Stimulated activated CD8-positive, alpha-beta memory T cell treated with anti-CD3 and anti-CD28 coated beads, Interleukin-2, amount 100 ng/mL, for 1 hour (primary cell): Measurements from ENCODE around the gene PDE11A.
A peak's percentile ranks its signal among the peaks of the same experiment; 100 is the strongest.
"Not testable (repeated sequence)": the region's sequence is repeated elsewhere in the genome, so short reads cannot be mapped to it uniquely, and the experiment has no call there.

Experiments used
- DNase-seq, 2 donors: peaks; one replicate each; pipeline ENCODE4 v3.0.0-alpha.2; 2020; ENCODE audit warnings: low read depth in 2 of 2

PDE11A gene

DNA sequence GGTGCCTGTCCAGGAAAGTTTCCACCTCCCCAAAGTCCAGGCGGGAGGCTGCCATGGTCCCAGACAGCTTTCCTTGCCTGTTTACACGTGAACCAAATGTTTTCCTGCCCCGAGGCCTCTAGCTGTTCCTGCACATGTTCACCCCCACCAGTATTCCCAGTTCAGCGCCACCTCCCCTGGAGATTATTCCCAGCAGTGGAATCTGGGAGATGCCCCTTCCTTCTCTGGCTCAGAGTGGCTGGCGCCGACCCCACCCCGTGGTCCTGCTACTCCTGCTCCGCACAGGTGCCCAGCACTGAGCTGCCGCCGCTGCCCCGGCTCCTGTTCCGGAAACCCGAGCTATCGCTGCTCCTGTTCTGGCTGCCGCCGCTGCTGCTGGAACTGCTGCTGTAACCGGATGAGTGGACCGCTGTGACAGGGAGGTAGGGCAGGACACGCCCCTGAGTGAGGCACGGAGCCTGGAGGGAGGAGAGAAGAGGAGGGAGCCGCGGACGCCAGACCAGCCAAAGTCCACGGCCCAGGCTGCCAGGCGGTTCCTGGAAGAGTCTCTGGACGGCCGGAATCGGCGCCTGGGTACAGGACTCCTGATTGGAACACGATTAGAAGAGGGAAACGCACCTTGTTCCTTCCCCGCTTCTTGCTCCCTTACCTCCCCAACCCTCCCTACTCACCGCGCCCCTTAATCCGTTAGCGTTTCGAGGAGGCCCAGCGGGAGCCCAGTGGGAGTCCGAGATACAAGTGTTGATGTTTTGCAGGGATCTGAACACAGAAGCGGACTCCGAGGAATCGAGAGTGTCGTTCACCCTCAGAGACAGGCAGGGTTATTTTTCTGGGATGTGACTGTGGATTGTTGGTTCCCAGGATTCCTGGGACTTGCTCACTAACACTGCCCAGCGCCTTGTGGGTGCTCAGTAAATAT lies at the start of gene PDE11A:
TSS of gene PDE11A (minus strand) at position 395 of the 919 bp plus-strand sequence. CDS start at position 55, 340 bp downstream.
- DNase-seq, result no peak

DNA sequence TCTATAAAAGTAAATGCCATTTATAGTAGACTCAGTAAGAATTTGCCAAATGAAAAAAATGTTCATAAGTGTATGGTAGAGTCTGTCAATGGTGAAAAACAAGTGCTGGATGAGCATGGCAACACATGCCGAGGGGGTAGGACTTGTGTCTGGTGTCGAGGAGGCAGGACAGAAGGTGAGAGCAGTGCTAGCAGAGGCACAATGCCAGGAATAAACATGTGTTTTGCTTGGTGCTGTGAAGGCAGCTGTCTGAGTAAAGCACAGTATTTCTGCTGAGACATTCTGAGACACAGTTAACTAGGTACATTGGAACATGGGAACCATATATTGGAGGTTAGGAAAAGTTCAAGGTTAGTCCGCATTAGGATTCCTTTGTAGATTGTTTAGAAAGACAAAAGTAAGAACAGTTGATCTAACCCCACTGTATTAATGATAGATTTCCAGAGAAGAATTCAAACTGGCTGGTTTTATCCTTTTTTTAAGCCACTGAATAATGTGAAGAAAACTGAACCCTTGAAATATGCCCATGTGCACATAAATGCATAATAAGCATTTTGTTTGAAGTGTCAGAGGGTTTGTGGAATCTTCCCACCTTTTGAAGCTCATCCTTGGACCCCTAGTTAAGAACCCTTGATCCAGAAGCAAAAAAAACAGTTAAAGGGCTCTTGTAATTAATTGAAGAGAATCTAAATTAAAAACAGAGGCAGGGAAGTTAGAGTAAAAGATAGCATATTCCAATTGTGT lies 46.8 kb upstream of the PDE11A start:
- DNase-seq, result no peak

DNA sequence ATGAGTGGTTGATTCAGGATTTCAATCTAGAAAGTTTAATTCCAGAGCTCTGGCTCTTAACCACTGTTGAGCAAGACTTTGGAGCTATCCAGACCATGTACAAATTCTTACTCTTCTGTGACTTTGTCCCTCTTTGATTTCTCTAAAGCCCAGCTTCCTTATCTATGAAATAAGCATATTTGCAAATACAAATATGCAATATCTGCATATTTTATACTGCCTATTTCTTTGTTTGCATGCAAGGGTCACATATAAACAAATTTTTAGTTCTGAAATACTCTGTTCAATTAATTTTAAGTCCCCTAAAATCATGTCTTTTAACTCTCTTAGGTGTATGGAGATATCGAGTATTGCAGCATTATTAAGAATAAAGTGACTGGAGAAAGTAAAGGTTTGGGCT lies 45.1 kb upstream of the PDE11A start:
- DNase-seq, result no peak

DNA sequence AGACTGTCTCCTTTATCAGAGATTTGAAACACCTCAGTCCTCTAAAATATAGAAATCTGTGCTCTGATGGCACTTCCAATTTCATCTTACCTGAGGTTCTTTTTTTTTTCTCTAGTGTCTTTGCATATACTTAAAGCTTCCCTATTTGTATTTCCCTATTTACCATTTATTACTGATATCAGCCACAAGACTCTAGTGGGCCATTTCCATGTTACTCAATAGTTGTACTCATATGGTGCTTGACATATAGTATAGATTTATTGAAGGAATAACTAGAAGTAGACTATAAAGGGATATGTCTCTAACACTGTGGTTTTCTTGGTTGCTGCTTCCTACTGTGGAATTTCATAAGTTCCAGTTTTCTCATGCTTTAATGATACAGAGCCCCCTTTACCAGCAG lies 42.7 kb upstream of the PDE11A start:
- no peak for DNase-seq

DNA sequence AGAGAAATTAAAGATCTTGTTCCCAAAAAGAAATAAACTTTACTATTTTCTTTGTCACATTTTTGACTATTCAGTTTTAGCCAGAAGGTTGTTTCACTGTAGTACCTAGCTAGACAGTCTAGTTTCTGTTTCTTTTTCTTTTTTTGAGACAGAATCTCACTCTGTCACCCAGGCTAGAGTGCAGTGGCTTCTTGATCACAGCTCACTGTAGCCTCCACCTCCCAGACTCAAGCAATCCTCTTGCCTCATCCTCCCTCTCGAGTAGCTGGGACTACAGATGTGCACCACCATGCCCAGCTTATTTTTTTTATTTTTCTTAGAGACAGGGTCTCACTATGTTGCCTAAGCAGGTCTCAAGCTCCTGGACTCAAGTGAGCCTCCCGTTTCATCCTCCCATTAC lies 41.9 kb upstream of the PDE11A start:
- no peak for DNase-seq

DNA sequence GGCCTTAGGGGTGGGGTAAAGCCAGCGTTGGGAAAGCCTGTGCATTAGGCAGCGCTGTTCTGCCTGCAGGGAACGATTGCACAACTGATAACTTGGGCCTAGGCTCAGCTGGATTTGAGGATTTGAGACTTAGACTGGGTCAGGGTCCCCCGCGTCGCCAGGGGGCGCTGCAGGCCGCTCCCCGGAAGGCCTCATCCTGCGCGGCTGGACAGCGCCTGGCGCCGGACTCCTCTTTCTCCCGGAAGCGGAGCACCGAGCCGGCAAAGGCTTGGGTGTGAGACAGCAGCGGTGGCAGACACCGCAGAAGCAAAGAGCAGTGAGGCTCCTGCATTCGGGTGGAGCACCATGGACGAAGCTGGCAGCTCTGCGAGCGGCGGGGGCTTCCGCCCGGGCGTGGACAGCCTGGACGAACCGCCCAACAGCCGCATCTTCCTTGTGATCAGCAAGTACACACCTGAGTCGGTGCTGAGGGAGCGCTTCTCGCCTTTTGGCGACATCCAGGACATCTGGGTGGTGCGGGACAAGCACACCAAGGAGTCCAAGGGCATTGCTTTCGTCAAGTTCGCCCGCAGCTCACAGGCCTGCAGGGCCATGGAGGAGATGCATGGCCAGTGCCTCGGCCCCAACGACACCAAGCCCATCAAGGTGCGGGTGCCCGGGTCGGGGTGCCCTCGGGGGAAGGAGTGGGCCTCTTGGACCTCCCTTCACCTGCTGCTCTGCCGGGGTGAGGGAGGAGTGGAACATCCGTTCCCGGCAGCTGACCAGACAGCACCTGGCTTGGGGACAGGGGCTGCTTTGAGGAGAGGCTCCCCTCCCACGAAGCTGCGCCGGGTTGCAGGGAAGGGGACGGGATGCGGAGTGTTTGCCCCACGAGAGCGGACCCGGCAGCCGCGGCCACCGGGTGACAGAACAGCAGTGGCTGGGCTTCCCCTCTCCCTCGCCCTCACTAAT lies 39.9 kb upstream of the PDE11A start, which contains the start of gene RBM45:
TSS of gene RBM45 (plus strand) at position 236 of the 951 bp plus-strand sequence. CDS start at position 346, 110 bp downstream.
- DNase-seq, result peak; percentile 70 to 72

DNA sequence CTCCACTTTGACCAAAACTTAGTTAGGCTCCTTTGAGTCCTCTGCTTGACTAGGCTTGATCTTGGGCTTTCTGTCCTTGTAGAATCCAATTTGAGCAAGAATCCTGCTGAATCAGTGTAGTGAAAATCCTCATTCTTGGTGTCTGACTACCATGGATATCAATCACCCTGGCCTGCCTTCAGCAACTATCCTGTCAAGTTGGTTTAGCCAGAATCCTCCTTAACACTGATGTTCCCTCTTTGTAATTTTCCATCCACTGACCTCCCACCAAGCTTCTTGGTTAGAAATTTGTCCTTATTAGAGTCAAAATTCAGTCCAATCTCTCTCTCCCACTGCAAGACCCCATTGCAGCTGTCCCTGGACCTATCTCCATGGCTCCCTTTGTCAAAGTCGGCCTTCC lies 39.2 kb upstream of the PDE11A start:
- DNase-seq, result no peak

DNA sequence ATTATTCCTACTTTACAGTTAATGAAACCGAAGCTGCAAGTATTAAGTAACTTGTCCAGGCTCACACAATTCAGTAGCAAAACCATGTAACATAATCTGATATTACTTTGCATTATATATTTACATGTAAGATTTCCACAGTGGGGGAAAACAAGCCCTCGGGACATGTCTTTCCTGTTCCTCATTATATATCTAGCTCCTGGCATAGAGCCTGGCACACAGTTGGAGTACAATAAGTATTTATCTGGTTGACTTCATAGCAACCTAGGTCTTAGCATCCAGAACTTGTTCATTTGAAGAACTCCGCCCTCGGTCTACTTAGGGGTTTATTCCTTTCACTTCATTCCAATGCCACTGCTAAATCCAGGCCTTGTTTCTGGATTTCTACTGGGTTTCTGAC lies 38.1 kb upstream of the PDE11A start:
- DNase-seq, result no peak

DNA sequence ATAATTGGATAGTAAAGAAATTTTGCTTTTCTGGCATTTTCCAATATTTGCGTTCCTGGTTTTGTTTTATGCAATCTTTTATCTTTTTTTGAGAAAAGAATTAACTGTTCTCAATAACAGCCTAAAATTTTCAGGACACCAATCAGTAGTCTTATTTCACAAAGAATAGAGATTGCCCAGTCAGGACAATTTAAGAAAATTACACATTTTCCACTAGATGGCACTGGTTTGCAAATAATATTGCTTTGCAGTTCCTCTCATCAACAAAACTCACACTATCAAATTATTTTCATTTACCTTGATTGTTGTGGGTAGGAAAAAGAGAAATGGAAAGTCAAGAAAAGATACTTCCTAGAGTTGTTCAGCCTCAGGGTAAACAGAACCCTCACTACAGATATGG lies 37.2 kb upstream of the PDE11A start:
- no peak for DNase-seq

DNA sequence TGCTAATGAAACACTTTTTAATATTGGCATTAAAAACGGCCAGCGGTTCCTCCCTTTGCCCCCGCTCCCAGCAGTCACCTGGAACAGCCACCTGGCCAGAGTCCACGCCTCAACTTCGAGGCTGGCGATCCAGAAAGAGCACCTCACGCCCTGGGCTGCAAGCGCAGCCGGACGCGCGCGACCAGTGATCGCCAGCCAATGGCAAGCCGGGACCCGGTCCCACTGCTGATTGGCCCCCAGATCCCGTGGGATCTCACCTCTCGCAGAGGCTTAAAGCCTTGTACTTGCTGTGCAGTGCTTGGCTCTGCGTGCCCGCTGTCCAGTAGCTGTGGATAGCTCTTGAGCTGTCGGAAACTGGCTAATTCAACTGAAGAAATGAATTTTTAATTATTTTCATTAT lies 35.6 kb upstream of the PDE11A start:
- no peak for DNase-seq

DNA sequence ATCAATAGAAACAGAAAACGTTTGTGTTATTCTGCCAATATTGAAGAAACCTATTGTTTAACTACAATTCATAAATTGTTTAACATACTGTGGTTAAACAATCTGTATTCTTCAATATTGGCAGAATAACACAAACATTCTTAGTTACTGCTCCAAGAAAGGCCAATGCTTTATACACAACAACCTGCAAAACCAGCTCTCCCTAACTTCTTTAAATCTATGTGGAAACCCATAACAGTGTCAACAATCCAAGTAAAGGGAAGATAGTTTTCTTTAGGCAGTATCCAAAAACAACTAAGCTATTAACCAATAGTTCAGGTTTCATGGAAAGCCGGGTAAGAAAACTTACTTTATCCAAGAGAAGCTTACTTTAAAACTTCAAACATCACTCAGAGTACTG lies 33.5 kb upstream of the PDE11A start:
- no peak for DNase-seq

DNA sequence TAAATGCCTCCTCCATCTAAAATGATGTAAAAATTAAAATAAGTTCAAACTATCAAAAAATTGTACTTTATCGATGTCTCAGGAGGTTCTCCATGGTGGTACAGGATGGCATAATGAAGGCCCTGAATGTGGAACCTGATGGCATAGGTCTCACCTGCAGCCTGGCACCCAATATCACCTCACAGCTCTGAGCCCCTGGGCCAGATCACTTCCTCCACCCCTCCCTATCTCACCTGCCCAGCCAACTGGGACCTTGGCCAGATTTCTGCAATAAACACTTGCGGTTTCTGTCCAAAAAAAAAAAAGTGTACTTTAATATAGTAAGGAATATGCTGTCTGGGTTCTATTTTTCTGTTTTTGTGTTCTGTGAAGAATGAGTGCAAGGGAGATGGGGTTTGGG lies 33.0 kb upstream of the PDE11A start:
- DNase-seq, result no peak

DNA sequence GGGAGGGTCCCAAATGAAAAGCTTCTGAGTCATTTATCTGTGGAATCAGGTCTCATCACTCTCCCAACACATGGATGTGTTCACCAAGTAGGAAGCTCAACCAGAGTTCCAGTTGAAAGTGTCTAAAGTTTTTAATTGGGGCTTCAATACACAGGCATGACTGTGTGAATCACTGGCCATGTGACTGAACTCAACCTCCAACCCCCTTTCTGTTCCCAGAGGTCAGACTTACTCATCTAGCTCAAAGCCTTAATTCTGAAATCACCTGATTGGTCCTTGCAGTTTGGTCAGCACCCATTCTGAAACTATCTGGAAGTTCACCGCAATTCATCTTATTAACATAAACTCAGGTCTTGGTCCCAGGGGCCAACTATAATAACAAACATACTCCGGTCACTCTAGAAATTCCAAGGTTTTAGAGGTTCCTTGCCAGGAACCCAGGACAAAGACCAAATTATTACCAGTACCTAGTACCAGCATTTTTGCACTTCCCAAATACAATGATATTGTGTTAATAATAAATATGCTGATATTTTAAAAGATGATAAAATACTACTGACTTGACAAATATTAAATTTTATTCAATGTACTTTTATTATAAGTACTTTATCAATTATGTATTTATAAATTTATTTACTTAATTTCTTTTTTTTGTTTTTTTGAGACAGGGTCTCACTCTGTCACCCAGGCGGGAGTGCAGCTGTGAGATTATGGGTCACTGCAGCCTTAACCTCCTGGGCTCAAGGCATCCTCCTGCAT lies 28.9 kb upstream of the PDE11A start:
- no peak for DNase-seq

DNA sequence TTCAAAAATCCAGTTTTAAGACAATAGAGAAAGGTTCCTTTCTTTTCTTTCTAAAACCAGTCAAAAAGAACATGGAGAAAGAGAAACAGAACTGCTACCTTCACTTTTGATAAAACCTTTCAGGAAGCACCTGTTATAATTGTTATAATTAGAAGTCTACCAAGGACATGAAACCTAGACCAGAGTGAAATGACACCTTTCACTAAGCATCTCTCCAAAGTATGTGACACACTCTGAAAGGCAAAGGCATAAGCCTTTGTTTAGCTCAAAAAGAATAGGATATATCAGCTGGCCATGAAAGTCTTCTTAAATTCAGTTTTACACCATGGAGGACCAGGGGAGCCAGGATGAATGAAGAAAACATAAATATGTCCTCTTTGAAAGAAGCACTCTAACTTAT lies 20.9 kb upstream of the PDE11A start:
- no peak for DNase-seq

DNA sequence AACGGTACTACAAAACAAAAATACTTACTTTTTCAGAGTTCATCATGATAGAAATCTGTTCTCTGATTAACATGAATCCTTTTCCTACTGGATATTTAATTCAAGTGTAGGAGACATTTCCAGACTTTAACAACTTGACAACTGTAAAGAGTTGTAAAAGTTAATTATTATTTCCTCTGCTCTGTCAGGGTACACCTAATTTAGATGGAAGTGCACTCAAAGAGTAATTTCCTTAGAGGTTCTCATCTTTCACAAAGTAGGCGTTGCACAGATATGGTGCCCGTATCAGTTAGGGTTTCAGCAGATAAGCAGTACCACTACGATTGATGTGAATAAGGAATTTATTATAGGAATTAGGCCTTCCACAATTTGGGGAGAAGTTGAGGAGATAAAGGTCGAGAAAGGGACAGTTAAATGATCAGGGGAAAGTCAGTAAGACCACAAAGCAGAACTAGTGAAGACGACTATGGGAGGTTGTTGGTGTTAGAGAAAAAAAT lies 16.2 kb upstream of the PDE11A start:
- DNase-seq, result no peak

DNA sequence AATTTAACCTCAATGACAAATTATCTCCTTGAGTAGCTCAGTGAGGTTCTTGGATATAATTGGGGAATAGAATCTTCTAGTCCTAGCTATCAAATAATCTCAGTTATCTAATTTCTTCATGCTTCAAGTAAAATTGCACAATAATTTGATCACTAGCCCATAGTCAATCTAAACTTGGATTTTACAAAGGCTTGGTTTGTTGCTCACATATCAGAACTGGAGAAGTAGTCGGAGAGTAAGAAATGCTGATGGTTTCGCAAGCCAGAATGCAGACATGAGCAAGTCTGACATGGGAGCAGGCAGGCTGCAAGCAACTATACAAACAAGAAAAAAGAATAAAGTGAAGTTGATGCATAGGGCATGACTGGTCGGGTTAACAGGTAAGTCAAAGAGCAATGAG lies 11.7 kb upstream of the PDE11A start:
- no peak for DNase-seq

DNA sequence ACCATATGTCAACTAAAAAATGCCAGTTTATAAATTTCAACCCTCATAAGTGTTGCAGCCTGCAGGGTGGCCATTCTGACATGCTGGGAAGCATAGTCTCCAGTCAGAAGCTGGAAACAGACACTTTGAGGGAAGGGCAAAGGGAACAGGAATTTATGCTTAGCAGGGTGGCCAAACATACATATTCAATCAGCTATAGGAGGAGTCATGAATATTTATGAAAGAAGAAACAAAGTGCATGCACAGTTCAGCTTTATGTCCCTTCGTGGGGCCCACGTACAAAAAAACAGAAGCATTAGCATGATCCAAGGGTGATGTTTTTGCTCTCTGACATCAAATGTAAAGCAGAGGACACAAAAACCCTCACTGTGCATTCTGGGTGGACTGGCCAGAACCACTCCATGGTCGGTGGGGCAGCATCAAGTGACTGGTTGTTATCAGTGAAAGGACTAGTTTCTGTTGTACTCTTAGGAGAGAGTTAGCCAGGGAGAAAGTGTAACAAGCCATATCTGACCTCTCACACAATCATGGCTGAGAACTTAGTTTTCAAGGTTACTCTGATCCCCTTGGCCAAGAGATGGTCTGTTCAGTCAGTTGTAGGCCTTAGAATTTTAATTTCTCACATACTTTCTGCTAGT lies 9.9 kb upstream of the PDE11A start:
- no peak for DNase-seq

DNA sequence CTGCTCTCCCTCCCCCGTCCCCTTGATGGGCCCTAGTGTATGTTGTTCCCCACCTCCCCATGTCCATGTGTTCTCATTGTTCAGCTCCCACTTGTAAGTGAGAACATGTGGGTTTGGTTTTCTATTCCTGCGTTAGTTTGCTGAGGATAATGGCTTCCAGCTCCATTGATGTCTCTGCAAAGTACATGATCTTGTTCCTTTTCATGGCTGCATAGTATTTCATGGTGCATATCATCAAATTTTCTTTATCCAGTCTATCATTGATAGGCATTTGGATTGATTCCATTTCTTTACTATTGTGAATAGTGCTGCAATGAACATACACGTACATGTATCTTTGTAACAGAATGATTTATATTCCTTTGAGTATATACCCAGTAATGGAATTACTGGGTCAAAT lies 6.7 kb upstream of the PDE11A start:
- DNase-seq, result not testable (repeated sequence)

DNA sequence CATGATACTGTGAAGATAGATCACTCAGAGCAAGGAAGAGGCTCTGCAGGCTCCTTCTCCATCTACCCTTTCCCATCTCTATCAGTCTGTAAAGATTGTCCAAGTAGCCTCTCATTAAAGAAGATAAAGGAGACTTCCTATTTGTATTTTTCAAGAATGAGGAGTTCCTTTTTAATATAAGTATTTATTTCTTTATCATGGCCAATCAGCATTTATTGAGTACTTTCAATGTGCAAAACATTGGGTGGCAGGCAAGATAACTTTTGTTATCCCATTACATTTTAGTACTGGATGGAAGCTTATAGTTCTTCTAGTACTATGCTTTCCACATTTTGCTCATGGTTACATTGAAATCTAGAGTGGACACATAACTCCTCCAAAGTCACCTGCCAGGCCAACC lies 3.6 kb upstream of the PDE11A start:
- DNase-seq, result no peak

DNA sequence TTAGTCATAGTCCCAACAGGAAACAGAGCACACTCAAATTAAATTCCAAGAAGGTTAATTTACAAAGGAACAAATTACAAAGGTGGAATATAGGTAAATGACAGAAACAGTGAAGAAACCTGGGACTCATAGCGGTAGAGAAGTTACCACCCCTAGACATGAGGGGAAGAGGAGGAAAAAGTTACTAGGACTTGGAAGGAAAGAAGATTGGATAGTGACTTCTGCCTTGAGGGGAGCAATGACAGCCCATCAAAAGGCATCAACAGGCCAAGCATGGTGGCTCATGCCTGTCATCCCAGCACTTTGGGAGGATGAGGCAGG lies 2.4 kb upstream of the PDE11A start:
- DNase-seq, result no peak
